NB4 (cell line): ENCODE results near the gene SPOCK2.

Experiments
- DNase-seq: peaks from one replicate; pipeline ENCODE4 v3.0.0; 2010; ENCODE audit warnings: low read depth
- H3K4me3 ChIP-seq: one replicate; pipeline ENCODE4 v1.5.1; 2011; ENCODE audit warnings: mild to moderate bottlenecking, low read depth, low read length, moderate library complexity
- CTCF ChIP-seq: IDR thresholded peaks from one replicate; pipeline ENCODE4 v1.5.1; 2012; ENCODE audit warnings: low read depth, low read length
- MYC ChIP-seq: IDR thresholded peaks from 2 replicates; pipeline ENCODE4 v1.6.1; 2011; ENCODE audit warnings: low read depth, low read length
- POLR2A ChIP-seq: IDR thresholded peaks from 2 replicates; pipeline ENCODE4 v1.6.1; 2011; ENCODE audit warnings: mild to moderate bottlenecking; ENCODE audit not compliant: insufficient read length; ENCODE audit errors: extremely low read depth
- TF ChIP-seq, protein P1 (sequence below): IDR thresholded peaks from 2 replicates; pipeline ENCODE4 v1.6.1; 2011; ENCODE audit warnings: low read depth, low read length

The SPOCK2 gene

DNA sequence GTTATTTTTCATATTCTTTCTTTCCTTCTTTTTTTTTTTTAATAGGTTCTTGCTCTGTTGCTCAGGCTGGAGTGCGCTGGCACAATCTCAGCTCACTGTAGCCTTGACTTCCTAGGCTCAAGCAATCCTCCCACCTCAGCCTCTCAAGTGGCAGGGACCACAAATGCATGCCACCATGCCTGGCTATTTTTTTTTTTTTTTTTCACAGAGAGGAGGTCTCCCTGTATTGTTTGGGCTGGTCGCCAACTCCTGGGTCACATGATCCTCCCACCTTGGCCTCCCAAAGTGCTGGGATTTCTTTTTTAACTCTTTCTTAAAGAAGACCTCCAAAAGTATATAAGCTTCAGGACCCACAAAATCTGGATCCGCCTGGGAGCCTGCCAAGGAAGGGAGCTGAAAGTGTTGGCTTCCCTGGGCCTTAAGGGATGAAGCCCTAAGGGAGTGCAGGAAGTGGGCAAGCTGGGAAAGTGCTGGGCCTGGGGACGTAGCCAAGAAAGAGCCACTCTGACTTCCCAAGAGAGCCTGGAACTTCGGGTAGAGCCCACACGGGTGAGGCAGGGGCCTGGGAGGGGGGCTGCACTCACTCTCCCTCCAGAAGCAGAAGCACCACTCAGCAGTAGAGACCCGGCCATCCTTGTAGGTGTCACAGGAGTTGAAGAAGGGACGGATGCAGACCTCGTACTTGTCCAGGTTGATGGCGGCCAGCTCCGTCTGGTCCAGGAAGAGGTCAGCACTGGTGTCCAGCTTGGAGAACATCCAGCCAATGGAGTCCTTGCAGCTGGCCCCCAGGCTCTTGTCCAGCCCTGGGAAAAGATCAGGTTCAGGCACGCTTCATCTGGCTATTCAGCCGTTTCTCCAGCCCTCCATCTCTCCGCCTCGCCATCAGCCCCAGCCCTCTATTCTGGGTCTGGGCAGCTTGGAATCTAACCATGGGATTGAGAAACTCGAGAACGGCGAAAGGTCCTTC lies 21.8 kb downstream of the SPOCK2 start:
- DNase-seq: no peak
- H3K4me3 ChIP-seq: no peak overlapping the region
- TF ChIP-seq, protein P1, sequence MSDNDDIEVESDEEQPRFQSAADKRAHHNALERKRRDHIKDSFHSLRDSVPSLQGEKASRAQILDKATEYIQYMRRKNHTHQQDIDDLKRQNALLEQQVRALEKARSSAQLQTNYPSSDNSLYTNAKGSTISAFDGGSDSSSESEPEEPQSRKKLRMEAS: no peak
- no peak for TF ChIP-seq MYC
- no peak for TF ChIP-seq CTCF
- TF ChIP-seq POLR2A: no peak

DNA sequence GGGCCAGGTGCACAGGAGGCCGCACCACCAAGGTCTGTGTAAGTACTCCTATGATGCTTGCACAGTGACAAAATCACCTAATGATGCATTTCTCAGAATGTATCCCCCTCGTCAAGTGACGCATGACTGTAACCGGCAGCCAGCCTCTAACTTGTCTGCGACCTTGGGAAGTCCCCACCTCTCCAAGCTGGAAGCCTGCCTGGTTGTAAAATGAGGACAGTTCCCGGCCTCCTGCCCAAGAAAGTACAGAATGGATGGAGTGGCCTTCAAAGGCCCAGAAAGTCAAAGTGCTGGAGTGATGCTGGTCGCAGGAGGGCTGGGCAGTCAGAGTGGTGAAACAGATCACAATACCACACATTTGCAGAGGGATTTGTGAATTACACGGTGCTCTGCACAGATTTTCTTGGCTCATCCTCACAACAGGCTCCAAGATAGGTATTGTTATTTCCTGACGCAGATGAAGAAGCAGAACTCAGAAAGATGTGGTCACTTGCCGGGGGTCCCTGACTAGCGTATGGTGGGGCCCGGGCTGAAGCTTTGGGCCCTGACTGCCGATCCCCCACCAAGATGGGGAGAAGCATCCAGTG lies 22.8 kb downstream of the SPOCK2 start:
- no peak overlapping the region for H3K4me3 ChIP-seq
- DNase-seq: no peak
- TF ChIP-seq, protein P1: no peak
- TF ChIP-seq POLR2A (no peak), CTCF (no peak), MYC (no peak)

GRCh38 chr10:72063703-72064391 lies 24.5 kb downstream of the SPOCK2 start:
- no peak for DNase-seq
- no peak overlapping the region for H3K4me3 ChIP-seq
- TF ChIP-seq, protein P1: no peak
- TF ChIP-seq CTCF: no peak
- TF ChIP-seq POLR2A: no peak
- TF ChIP-seq MYC: no peak

- no peak for DNase-seq
- TF ChIP-seq POLR2A (no peak), CTCF (no peak), MYC (no peak)
- TF ChIP-seq, protein P1: no peak
- no peak overlapping the region for H3K4me3 ChIP-seq
Measured at GRCh38 chr10:72062832-72063702, 25.3 kb downstream of the SPOCK2 start.

DNA sequence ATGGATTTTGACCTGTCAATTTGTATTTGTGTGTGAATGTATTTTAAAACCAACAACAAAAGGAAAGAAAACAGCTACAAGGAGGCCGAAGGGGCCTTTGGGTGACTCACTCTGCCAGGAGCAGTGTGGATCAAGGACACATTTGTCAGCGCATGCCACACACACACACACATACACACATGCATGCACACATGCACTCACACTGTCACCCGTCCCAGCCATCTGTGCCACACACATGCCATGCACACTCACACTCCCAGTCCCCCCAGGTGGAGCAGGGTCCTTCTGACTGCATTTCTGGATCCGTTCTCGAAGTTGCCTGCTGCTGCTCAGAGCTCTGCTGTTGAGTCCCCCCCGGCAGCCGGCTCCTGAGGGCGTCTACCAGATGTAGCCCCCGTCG lies 26.0 kb downstream of the SPOCK2 start:
- DNase-seq: no peak
- TF ChIP-seq MYC: no peak
- TF ChIP-seq POLR2A: no peak
- no peak for TF ChIP-seq CTCF
- TF ChIP-seq, protein P1: no peak
- no peak overlapping the region for H3K4me3 ChIP-seq
